8988T (cell line): ENCODE results near the gene GBX1.

ENCODE experiments used
- DNase-seq: peaks from one replicate; pipeline ENCODE4 v3.0.0; 2011

Gene GBX1

DNA sequence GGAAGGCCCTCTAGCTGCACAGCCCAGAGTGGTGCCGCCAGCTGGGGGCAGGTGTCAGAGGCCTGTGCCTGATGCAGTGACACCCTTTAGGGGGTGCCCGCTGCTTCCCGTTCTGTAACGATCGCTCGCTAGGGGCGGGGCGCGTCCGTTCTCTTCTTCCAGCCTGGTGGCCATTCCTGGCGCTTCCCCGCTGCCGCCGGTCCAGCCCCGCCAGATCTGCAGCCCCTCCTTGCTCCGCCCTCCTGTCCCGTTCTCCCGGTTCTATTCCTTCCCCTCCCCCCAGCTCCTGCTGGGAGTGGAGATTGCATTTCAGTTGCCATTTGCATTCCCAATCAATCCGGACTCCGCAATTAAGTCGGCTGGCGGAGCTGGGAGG is 42.0 kb downstream of the GBX1 start:
- no peak for DNase-seq

DNA sequence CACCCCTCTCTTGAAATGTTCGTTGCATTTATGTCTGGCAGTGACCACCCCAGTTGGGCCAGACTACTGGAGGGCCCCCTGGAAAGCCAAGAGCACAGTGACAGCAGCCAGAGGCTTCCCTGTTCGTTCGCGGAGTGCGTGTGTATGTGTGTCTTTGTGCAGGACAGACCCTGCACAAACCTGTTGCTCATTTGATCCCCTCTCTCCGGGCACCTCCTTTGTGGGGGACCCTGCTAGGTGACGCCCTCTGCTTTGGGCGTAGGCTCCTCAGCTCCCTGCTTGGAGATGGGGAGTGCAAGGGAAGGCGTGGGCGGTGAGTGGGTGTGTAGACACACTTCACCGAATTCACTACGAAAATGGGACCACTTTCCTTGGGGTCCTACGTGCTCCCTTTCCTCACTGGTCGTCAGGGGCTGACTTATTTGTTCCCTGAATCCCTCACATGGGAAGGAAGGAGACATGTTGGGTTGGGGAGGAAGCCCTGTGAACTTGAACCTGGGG is 42.5 kb downstream of the GBX1 start:
- no peak for DNase-seq

DNA sequence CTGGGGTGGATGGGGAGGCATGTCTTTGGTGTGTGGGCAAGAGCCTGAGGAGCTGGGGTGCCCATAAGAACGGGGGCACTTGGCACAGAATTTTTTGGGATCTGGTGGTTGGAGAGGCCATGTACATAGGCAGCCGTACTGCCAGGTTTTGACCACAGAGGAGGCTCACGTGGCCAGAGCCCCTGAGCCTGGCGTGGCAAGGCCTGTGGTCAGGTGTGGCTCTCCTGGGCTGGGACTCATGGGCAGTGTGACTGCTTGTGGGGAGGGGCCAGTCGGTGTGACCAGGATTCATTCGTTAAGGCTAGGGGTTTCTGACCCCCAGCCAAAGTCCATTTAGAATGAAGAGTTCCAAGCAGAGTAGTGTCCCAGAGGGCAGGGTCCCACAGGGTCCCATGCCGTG is 43.0 kb downstream of the GBX1 start:
- DNase-seq, result no peak

DNA sequence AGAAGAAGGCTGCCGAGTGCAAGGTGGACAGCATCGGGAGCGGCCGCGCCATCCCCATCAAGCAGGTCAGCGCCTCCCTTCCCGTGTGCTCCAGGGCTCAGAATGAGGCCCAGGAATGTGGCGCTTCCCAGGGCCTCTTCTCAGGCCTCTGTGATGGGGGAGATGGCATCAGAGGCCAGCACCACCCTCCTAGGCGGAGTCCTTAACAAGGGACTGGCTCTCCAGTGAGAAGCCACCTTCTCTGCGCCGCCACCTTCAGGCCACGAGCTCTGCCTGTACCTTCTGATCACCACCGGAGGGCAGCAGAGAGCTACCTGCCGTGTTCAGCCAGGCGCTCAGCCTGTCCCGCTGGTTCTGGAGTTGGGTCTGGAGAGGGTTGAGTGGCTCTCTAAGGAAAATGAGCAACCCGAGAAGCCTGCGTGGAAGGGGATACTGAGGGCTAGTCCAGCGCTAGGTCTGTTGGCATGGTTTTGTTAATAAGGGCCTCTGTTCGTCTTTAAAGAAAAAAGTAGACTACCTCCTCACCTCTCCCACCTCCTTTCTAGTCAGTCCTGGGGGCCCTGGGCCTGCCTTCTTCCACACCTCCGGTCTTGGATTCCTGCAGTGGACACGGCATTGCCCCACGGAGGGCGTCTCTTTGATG is 43.6 kb downstream of the GBX1 start:
- peak; percentile 100 for DNase-seq

DNA sequence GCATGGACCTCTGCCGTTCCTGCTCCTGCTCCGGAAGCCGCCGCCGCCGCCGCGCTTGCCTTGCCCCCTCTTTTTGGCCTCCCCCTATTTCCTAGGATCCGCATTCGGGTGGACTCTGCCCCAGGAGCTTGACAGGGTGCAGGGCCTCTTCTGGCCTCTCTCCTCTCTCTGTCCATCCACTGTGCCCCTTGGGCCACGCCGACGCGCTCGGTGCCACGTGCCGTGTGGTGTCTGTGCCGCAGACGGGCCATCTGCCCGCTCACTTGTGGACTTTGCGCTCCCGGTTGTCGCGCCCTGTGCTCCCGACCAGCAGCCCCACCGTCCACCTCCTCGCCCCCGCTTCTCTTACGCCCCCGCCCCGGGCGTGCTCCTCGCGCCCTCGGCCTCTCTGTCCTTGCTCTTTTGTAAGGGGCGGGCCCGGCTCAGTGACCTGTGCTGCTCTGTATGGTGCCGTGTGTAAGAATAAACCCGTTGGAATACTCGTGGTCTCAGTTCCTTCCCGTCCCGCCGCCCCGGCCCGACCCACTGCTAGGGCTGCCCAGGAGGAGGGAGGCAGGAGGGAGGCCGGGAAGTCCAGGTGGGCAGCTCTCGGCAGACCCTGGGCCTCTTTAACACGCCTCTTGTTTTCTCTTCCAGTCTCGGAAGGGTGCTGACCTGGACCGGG is 44.2 kb downstream of the GBX1 start:
- DNase-seq, result no peak

DNA sequence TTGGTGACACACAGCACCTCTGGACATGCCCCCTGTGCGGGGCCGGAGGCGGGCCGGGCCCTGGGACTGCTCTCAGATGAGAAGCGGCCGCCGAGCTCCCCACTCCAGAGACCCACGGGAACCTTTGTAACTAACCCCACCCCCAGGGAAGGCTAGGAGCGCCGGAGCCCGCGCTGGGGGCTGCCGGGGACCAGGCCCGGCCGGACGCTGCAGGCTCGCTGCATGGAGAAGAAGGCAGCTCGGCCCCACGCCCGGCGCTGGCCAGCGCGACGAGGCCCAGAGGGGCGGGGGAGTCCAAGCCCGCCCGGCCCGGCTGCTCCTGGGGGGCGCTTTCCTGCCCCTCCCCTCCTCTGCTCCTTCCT is 44.7 kb downstream of the GBX1 start:
- DNase-seq, result no peak

DNA sequence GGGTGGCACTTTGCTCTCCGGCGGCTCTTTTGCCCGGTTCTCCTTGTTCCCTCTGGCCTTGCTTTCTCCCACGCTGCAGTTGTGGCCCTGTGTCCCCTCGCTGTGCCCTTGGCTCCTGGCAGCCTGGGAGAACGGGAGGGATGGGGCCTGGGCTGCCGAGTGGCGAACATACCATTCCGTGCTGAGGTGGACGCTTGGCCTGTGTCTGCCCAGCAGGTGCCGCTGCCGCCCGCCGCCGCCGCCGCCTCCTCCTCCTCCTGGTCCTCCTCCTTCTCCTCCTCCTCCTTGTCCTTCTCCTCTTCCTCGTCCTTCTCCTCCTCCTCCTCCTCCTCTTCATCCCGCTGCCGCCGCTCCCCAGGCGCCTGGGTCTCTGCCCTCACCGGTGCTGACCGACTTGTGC is 45.2 kb downstream of the GBX1 start:
- no peak for DNase-seq

DNA sequence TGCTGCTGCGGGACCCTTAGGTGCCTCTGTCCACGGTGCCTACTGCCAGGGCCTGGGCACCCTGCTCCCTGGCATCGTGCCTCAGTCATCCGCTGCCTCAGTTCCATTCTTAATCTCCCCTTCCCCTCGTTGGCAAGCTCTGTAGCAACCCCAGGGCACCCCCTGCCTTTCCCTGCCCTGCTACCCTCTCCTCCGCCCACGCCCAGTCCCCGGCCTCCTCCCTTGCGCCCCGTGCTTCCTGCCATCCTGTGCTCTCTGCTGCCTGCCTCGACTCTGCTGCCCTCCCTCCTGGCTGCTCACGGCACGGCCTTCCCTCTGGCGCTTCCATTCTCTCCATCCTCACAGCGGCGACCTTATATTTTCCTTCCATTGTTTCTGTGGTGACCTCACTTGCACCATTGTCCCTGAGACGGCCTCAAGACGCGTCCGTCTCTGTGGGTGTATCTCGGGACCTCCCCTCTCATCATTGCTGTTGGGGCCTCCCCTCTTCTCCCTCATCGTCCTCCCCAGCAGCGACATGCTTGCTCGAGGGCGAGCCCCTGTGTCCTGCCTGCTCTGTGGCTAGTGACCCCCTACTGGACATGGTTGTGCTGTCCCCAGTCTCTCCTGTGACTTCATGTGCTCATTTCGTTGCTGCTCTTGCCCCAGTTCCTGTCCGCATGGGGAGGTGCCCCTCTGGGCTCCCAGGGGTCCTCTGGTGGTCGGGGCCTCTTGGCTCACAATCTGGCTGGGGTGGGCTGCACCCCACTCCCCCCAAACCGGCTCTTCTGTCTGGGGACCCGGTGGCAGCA is 45.9 kb downstream of the GBX1 start:
- no peak for DNase-seq

DNA sequence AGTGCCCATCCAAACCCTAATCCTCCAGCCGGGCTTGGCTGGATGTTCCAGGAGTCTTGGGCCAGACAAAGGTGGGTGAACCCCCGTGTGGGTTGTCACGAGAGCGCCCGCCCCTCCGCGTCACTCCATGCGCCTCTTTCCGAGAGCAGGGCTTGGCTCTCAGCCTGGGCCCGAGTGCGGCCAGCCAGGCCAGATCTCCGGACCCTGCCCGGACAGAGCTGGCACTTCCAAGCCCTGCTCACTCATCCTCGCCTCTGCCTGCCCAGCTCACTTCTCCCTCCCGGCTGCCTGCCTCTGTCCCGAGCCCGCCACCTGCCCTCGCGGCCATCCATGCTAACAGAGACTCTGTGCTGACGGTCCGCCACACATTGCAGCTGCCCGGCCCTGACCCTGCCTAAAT is 46.6 kb downstream of the GBX1 start:
- no peak for DNase-seq

DNA sequence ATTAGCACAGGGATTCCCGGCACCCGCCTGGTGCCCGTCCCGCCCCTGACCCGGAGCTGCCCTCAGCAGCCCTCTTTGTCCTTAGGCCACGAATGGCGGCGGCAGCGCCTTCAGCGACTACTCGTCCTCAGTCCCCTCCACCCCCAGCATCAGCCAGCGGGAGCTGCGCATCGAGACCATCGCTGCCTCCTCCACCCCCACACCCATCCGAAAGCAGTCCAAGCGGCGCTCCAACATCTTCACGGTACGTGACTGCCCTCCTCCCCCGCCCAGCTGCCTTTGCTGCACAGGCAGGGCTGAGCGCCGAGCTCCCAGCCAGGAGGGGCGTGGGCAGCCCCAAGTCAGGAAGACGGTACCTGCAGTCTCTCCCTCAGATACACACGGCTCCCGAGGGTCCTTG is 47.6 kb downstream of the GBX1 start:
- DNase-seq, result no peak

DNA sequence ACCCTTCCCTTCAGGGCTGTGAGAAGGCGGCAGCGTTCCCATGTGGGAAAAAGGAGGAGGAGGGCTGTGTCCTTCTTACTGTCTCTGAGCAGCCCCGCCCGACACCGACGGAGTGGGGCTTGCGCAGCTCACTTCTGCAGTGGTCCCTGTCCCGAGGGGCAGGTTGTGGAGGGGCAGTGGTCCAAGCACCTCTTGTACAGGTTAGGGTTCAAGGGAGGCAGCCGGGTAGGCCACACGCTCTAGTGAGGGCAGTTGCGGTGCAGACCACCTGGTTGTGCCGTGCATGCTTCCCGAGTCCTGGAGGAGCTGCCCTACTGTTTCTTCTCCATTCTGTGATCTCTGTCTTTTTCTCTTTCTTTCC is 48.5 kb downstream of the GBX1 start:
- no peak for DNase-seq

DNA sequence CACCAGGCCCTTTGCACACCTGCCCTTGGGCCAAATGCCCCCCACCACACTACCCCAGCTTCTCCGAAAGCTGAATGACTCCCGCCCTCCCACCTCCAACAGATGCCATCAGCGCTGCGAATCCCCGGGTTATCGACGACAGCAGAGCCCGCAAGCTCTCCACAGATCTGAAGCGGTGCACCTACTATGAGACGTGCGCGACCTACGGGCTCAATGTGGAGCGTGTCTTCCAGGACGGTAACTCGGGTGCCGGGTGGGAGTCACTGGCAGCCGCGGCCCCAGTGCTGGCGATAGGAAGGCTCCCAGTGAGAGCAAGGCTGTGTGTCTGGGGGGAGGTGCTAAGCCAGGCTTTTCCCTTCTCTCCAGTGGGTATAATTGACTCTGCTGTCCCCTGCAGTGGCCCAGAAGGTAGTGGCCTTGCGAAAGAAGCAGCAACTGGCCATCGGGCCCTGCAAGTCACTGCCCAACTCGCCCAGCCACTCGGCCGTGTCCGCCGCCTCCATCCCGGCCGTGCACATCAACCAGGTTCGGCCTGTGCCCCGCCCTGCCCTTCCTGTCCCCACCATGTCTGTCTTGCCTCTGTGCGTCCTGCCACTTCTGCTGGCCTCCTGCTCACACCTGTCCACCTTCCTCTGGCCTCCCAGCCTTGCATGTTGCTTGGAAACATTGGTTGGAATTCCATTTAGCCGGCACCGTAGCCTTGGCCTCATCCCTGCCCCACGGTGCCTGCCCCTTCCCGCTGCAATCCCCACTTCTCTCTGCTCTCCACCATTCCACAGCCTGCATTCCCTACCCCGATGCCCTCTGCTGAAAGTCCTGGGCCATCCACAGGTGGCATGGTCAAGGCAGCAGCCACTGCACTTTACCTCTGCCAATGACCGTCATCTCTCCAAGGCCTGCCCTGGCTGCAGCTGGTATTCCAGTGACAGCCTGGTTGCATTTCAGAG is 49.1 kb downstream of the GBX1 start:
- DNase-seq, result no peak

DNA sequence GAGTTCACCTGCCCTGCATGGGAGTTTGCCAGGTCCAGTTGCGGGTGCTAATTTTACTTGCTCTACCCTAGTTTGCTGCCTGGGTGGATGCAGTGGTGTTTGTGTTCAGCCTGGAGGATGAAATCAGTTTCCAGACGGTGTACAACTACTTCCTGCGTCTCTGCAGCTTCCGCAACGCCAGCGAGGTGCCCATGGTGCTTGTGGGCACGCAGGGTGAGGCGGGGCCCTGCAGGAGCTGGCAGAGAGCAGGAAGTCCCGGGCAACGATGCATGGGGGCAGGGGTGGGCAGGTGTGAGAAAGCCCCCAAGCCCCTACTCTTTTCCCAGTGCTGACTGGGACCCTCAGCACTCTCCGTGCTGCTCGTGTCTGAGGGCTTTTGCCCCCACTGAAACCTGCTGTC is 49.9 kb downstream of the GBX1 start:
- no peak for DNase-seq

DNA sequence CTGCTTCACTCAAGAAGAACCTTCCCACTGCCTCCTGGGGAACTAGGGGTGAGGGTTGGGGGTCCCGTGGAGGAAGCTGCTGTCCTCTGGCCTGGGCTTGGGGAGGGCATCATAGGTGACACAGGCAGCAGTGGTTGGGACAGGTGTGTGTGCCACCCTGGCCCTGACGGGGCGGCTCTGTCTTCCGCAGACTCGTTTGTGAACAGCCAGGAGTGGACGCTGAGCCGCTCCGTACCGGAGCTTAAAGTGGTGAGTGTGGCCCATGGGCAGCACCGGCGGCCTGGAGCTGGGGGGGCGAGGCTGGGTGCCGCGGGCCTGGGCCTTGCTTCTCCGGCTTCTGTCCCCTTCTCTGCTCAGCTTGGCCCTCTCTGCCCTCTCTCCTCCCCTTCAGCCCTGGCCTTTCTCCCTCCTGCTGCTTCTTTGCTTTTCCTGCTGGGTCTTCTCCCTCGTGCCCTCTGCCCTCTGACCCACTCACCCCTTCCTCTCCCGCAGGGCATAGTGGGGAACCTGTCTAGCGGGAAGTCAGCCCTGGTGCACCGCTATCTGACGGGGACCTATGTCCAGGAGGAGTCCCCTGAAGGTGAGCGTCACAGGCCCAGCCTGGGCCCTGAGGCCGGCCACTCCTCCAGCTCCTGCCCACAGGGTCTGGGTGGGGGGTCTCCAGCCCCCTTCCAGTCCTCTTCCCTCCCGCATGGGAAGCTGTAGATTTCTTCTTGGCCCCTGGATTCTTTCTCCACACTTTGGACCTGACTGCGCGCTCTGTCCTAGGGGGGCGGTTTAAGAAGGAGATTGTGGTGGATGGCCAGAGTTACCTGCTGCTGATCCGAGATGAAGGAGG is 50.7 kb downstream of the GBX1 start:
- no peak for DNase-seq

DNA sequence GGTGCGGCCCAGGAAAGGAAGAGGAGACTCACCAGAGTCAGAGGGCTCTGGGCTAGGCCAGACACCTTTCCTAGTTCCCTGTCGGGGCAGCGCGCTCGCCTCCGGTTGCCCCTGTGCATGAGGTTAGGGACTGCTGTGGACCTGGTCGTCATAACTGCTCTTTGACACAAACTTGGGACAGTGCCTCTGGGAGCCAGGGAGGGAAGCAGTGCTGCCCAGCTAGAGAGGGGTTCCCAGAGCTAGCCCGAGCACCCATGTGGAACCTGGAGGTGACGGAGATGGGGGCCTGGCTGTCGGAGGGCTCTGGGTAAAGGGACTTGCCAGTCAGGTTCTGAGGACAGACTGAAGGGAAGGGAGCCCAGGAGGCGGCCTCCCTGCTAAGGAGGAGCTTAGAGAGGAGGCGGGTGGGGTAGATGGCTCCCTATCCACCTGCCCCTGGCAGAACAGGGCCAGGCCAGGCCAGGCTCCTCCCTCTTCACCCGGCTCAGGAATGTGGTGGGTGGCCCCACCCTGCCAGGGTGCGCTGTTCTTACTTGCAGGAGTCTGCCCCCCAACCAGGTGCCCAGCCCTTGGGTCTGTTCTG is 51.6 kb downstream of the GBX1 start:
- DNase-seq, result peak; percentile 92

DNA sequence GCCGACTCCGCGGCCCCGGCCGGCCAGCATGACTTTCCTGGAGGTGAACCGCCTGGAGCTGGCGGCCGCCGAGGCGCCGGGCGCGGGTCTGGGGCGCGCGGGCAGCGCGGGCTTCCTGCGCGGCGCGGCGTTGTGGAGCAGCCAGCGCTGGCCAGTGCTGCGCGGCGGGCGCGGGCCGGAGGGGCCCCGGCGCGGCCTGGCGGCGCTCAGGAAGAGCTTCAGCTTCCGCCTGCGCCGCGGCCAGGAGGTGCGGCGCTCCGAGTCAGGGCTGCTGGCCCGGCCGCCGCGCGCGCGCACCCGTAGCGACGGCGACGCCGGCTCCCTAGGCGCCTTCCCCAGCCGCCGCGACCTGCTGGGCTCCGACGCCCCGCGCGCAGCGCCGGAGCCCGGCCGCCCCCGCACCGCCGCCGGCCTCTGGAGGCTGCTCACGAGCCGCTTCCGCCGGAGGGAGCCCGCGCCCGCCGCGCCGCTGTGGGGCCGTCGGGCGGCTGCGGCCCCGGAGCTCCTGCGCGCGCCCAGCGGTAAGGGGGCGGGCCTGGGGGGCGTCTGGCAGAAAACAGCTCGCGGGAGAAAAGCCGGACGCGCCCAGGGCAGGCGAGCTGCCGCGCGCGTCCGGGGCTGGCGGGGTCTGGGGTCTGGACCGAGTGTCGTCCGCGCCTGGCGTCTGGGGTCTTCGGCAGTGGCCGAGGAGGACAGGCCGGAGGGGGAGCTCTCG is 52.2 kb downstream of the GBX1 start:
- no peak for DNase-seq

DNA sequence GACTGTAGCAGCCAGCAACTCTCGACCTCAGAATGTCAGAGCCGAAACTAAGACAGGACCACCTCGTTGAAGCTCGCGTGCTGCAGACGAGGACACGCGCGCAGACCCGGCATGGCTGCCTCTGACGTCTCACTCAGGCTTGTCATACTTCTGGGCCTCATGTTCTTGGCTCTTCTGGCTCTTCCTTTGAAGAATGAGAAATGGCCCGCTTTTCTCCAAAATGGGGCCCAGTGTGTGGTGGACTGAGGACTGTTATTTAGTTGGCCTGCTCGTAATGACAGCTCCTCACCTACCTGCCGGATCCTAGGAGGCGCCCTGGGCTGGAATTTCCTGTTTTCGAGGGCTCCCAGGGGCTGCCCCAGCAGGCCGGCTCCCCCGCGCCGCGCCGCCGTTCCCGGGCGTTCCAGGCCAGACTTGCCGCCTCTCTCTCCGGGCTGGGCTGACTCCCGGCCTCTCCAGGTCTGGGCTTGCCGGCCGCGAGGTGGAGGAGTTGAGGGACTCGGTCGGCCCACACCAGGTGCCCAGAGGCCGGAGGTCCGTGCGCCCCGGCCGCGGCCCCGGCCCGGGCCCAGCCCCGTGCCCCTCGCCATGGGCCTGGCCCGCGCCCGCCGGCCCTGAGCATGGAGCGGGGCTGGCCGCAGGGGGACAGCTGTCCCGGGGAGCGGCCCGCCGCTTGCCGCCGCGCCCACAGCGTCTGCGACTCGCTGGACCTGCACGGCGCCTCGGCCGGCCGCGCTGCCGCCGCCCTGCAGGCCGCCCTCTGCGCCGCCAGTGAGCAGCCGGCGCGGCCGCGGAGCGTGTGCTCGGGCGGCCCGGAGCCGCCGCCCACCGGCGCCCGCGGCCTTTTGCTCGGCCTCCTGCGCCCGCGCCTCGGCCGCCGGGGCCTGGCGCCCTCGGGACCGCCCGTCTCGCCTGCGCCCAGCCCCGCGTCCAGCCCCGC is 53.1 kb downstream of the GBX1 start:
- no peak for DNase-seq

DNA sequence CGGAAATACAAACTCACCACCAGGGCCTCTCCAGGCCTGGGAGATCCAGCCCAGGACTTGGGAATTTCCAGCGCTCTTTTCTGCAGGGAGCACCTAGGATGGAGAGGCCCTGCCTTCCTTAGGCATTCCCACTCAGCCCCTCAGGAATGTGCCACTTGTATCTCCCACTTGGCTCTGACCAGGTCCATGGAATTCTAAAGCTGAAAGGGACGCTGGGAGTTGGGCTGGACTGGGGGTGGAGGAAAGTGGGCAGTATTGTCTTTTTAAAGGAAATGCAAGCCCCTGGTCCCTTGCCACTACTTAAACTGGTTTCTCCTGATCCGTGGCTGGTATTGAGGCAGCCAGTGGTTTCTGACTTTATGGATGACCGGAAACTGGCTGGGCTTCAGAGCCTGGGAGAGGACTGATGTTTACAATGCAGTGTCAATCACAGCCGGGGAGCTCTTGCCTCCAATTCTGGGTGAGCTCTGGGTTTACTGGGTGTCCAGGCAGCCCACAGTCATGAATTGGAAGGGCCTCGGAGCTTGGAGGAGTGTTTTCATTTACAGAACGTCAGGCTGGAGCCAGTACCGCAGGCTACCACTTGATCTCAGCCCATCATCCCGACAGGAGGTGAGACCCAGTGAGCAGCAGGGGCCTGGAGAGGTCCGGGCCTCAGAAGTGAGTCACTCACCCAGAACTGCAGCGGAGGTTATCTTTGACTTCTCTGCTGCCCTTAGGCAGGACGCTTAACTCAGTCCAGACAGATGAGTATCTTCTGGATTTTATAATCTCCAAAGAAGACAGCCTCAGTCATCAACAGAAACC is 53.9 kb downstream of the GBX1 start:
- peak; percentile 93 for DNase-seq
